ENCODE data around the gene TELO2. TPM values are rescaled to one million over a fixed set of nuclear protein-coding genes. Genes with fewer than 3 reads are reported as not detected.

The TELO2 gene
- polyA plus RNA-seq, 2 of the 4 experiments (the other 2 are of a cell fraction), result 10.6 to 34.8 TPM

- no peak for ATAC-seq
- Histone ChIP-seq H3K4me3 (no peak overlapping the region), H3K4me2 (no peak overlapping the region), H3K9me3 (no peaks in the 10 kb centered on the region), H3K4me1 (peaks cover 3% of the 10 kb centered on the region; the same call in 1 of the 3 replicates), H3K27ac (no peak overlapping the region)
- ChIA-PET POLR2A (interaction anchor here (0.5 kb wide), 1 partner anchor 30 kb away, joined by 4 read pairs; no protein-coding TSS in a partner anchor), CTCF (no interaction called here)
- TF ChIP-seq CBX8 (IDR thresholded peaks at IDR 0.05) (no peak), RARB (CRISPR knock-in tag; IDR thresholded peaks at IDR 0.05) (no peak), ATOH8 (CRISPR knock-in tag; IDR thresholded peaks at IDR 0.05; ENCODE audit: low read depth) (no peak), ESRRA (IDR thresholded peaks at IDR 0.05; ENCODE audit: borderline replicate concordance, low read length) (no peak), CEBPB (IDR thresholded peaks at IDR 0.05) (no peak), HOXA7 (CRISPR knock-in tag; IDR thresholded peaks at IDR 0.05) (no peak), MAFK (IDR thresholded peaks at IDR 0.05; ENCODE audit: partially characterized antibody) (no peak), MAZ (IDR thresholded peaks at IDR 0.05; ENCODE audit: borderline replicate concordance, low read depth, low read length) (no peak), RCOR1 (IDR thresholded peaks at IDR 0.05; ENCODE audit: low read depth, low read length) (no peak), NPAS2 (CRISPR knock-in tag; IDR thresholded peaks at IDR 0.05; ENCODE audit: borderline replicate concordance) (no peak), EHMT2 (IDR thresholded peaks at IDR 0.05; ENCODE audit: low read depth) (no peak), NR3C1 (IDR thresholded peaks at IDR 0.05) (no peak), FOSB (CRISPR knock-in tag; IDR thresholded peaks at IDR 0.05) (no peak)
- TF ChIP-seq, protein P1, sequence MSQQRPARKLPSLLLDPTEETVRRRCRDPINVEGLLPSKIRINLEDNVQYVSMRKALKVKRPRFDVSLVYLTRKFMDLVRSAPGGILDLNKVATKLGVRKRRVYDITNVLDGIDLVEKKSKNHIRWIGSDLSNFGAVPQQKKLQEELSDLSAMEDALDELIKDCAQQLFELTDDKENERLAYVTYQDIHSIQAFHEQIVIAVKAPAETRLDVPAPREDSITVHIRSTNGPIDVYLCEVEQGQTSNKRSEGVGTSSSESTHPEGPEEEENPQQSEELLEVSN (IDR thresholded peaks at IDR 0.05; ENCODE audit: borderline replicate concordance, low read depth), result no peak
- TF ChIP-seq, protein P2, sequence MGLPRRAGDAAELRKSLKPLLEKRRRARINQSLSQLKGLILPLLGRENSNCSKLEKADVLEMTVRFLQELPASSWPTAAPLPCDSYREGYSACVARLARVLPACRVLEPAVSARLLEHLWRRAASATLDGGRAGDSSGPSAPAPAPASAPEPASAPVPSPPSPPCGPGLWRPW (IDR thresholded peaks at IDR 0.05), result no peak
- no peak for FAIRE-seq
- 87% methylated on average over 26 of the region's 26 CpGs for WGBS (ENCODE audit: missing lambda C conversion rate)
- DNase-seq (ENCODE audit: low read depth in 1 of 2, low spot score in 1 of 2), result no peak
Observed at GRCh38 chr16:1545044-1546040, 52.2 kb downstream of the TELO2 start.

- Histone ChIP-seq H3K9me3 (no peaks in the 10 kb centered on the region), H3K27ac (no peak overlapping the region), H3K4me2 (no peak overlapping the region), H3K4me3 (no peak overlapping the region), H3K4me1 (peaks cover 3% of the 10 kb centered on the region; the same call in 1 of the 3 replicates)
- no peak for FAIRE-seq
- ATAC-seq, result no peak
- no peak for TF ChIP-seq ESRRA (IDR thresholded peaks at IDR 0.05; ENCODE audit: borderline replicate concordance, low read length)
- no peak for TF ChIP-seq ELK1 (IDR thresholded peaks at IDR 0.05; ENCODE audit: low read depth, low read length)
- TF ChIP-seq, protein P1 (IDR thresholded peaks at IDR 0.05; ENCODE audit: borderline replicate concordance, low read depth), result no peak
- TF ChIP-seq CBX2 (IDR thresholded peaks at IDR 0.05; ENCODE audit: borderline replicate concordance, low read depth), result no peak
- no peak for TF ChIP-seq FOXS1 (CRISPR knock-in tag; IDR thresholded peaks at IDR 0.05)
- no peak for TF ChIP-seq CHD2 (IDR thresholded peaks at IDR 0.05; ENCODE audit: low read length, partially characterized antibody)
- no peak for TF ChIP-seq RCOR1 (IDR thresholded peaks at IDR 0.05; ENCODE audit: low read depth, low read length)
- ChIA-PET POLR2A (no interaction called here), CTCF (no interaction called here)
- WGBS (ENCODE audit: missing lambda C conversion rate), result 89% methylated on average over 12 of the region's 16 CpGs
- DNase-seq (ENCODE audit: low read depth in 1 of 2, low spot score in 1 of 2), result no peak
Observed at GRCh38 chr16:1546430-1546829, 53.3 kb downstream of the TELO2 start.

Data from A549 (cell line).